Measurements from ENCODE around the gene LMF1.

Gene LMF1

DNA sequence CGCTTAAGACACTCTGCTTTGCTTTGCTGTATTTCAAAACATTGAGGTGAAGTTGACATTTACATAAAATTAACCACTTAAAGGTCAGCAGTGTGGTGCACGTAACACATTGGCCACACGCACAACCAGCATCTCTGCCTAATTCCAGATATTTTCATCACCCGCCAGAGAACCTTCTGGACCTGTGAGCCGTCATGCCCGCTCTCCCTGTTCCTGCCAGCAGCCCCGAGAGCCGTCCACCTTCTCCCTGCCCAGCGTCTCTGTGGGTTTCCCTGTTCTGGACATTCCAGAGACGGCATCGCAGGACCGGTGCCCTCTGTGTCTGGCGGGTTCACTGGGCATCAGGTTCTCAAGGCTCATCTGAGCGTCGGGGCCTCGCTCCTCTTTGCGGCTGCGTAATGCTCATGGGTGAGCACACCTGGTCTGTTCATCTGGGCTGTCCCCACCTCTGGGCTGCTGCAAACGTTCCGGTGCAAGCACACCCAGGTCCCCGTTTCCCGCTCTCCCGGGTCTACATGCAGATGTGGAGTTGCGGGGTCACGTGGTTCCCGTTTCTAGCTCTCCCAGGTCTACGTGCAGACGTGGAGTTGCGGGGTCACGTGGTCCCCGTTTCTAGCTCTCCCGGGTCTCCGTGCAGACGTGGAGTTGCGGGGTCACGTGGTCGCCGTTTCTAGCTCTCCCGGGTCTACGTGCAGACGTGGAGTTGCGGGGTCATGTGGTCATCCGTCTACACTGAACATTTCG is 122.1 kb downstream of the LMF1 start:
- Histone ChIP-seq H3K36me3 (ENCODE audit: insufficient read depth, low read length) (no peaks in the 10 kb centered on the region), H3K27ac (ENCODE audit: low read depth, low read length) (no peak overlapping the region), H3K4me3 (ENCODE audit: low read length) (no peak overlapping the region), H3K9ac (ENCODE audit: low read depth, low read length) (no peak overlapping the region), H3K4me1 (ENCODE audit: insufficient read depth, low read length) (no peaks in the 10 kb centered on the region), H3K9me3 (ENCODE audit: insufficient read depth, low read depth, low read length) (peaks cover 45% of the 10 kb centered on the region), H3K27me3 (ENCODE audit: insufficient read depth, low read length) (no peaks in the 10 kb centered on the region)
- 94% methylated on average over 44 of the region's 44 CpGs for WGBS

DNA sequence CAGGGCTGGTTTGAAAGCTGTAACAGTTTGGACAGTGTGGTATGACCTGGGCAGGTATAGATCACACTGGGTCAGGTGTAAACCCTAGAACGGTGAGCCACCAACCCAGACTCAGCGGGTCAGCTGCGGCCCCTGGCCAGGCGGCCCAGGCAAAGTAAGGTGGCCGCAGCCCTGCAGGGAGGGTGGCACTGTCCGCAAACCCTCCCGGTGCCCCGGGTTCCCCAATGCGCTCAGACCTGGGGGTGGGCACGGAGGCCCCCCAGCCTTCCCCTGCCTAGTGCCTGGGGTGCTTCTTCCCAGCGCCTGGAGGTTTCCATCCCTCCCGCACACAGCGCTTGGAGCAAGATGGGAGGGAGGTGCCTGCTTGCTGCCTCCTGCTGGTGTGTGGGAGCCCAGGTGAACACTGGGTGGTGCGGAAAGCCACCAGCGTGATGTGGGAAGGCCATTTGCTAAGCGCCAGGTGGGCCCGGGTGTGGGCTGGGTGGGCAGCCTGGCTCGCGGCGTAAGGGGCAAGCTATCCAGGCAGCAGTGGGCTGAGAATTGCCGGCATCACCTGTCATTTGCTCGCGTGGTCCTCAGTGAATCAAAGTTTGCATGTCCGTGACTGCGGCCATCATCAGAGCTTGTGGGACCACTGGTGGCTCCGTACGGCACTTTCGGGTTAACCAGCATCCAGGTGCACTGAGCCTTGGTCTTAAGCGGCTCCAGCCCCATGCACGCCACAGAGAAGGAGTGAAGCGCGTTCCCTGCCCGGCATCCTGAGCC is 122.9 kb downstream of the LMF1 start:
- no peak overlapping the region for H3K4me3 ChIP-seq (ENCODE audit: low read length)
- WGBS, result 96% methylated on average over 33 of the region's 33 CpGs

DNA sequence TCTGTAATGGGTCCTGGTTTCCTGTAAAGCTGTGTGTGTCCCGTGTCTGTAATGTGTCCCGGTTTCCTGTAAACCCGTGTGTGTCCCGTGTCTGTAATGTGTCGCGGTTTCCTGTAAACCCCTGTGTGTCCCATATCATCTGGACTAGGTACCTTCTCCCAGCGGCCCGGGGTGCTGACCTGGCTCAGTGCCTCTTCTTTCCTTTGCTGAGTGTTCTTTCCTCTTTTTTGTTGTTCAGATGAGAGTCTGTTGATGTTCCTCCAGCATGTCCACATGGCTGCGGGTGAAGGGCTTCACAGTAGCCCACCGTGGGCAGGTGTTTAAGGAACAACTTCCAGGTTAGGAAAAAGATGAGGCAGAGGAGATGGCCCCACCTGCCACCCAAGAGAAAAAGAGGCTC is 123.6 kb downstream of the LMF1 start:
- Histone ChIP-seq H3K9ac (ENCODE audit: low read depth, low read length) (no peak overlapping the region), H3K9me3 (ENCODE audit: insufficient read depth, low read depth, low read length) (peaks cover 45% of the 10 kb centered on the region), H3K36me3 (ENCODE audit: insufficient read depth, low read length) (no peaks in the 10 kb centered on the region), H3K4me3 (ENCODE audit: low read length) (no peak overlapping the region), H3K4me1 (ENCODE audit: insufficient read depth, low read length) (no peaks in the 10 kb centered on the region), H3K27me3 (ENCODE audit: insufficient read depth, low read length) (no peaks in the 10 kb centered on the region), H3K27ac (ENCODE audit: low read depth, low read length) (no peak overlapping the region)
- WGBS, result 84% methylated on average over 10 of the region's 10 CpGs

More for the DNA sequence above, 122.9 kb downstream of the LMF1 start:
- H3K4me1 ChIP-seq (ENCODE audit: insufficient read depth, low read length), result no peaks in the 10 kb centered on the region
- H3K9ac ChIP-seq (ENCODE audit: low read depth, low read length), result no peak overlapping the region
- no peaks in the 10 kb centered on the region for H3K36me3 ChIP-seq (ENCODE audit: insufficient read depth, low read length)
- H3K27me3 ChIP-seq (ENCODE audit: insufficient read depth, low read length), result no peaks in the 10 kb centered on the region
- H3K9me3 ChIP-seq (ENCODE audit: insufficient read depth, low read depth, low read length), result peaks cover 45% of the 10 kb centered on the region
- H3K27ac ChIP-seq (ENCODE audit: low read depth, low read length), result no peak overlapping the region

DNA sequence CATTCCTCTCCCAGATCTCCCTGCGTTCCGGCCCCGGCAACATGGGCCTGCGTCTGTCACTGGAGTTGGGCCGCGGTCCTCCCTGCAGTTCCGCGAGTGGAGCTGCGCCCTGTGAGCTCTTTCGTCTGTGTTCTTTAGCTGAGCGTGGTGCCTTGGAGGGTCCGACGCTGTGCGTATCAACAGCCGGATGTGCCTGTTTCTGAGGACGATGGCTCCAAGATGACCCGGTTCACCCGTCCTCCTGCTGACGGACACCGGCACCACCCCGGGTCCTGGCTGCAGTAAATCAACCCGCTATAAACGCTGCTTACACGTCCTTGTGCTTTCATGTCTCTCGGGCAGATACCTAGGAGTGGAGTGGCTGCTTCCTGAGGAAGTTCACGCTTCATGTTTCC is 125.4 kb downstream of the LMF1 start:
- Histone ChIP-seq H3K27ac (ENCODE audit: low read depth, low read length) (no peak overlapping the region), H3K9me3 (ENCODE audit: insufficient read depth, low read depth, low read length) (peaks cover 34% of the 10 kb centered on the region), H3K4me3 (ENCODE audit: low read length) (no peak overlapping the region), H3K9ac (ENCODE audit: low read depth, low read length) (no peak overlapping the region), H3K36me3 (ENCODE audit: insufficient read depth, low read length) (no peaks in the 10 kb centered on the region), H3K4me1 (ENCODE audit: insufficient read depth, low read length) (no peaks in the 10 kb centered on the region), H3K27me3 (ENCODE audit: insufficient read depth, low read length) (no peaks in the 10 kb centered on the region)
- 91% methylated on average over 26 of the region's 26 CpGs for WGBS

DNA sequence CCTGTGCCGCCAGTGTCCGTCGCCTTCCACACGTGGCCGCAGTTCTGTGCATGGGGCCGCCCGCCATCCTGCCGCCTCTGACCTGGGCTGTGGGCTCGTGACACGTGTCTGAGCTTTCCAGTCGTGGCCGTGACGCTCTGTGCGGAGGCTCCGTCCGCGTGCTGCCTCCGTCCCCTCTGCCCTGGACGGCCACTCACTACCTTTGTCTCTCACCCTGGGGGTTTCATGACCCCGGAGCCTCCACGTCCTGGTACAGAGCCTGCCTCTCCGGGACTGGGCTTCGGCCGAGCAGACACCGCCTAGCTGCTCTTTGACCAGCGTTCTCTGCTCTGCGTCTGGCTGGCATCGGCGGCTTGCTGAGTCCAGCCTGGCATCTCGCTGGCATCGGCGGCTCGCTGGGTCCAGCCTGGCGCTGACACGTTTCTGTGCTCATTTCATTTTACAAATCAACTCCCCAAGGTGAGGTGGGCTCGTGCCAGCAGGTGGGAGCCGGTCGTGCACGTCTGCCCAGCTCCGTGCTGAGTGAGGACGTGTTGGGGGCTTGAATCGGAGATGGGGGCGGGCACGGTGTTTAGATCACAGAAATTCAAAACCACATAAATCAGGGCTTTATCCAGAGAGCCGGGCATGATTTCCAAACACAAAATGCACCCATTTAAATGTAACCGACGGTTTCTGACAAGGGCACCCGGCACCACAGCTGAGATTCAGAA is 126.0 kb downstream of the LMF1 start:
- Histone ChIP-seq H3K9me3 (ENCODE audit: insufficient read depth, low read depth, low read length) (peaks cover 28% of the 10 kb centered on the region; the same call in 1 of the 2 replicates), H3K4me3 (ENCODE audit: low read length) (no peak overlapping the region), H3K27me3 (ENCODE audit: insufficient read depth, low read length) (no peaks in the 10 kb centered on the region), H3K36me3 (ENCODE audit: insufficient read depth, low read length) (no peaks in the 10 kb centered on the region), H3K9ac (ENCODE audit: low read depth, low read length) (no peak overlapping the region), H3K27ac (ENCODE audit: low read depth, low read length) (no peak overlapping the region), H3K4me1 (ENCODE audit: insufficient read depth, low read length) (no peaks in the 10 kb centered on the region)
- WGBS, result 95% methylated on average over 48 of the region's 48 CpGs

DNA sequence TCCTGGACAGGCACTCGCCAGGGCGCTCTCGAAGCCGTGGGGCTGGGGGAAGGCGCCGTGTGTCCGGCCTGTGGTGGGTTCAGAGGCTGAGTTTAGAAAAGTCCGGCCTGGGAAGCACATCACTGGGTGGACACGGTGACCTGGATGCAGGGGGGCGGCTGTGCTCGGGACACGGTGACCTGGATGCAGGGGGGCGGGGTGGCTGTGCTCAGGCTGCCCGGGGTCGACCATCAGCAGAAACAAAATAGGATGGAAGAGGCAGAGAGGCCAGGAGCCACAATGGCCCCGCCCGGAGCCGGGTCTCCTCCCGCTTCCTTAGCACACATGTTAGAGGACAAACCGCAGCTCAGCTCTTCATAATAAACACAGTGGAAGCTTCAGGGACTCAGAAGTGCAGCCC is 127.0 kb downstream of the LMF1 start:
- no peaks in the 10 kb centered on the region for H3K36me3 ChIP-seq (ENCODE audit: insufficient read depth, low read length)
- H3K4me3 ChIP-seq (ENCODE audit: low read length), result no peak overlapping the region
- 93% methylated on average over 20 of the region's 20 CpGs for WGBS
- no peak overlapping the region for H3K27ac ChIP-seq (ENCODE audit: low read depth, low read length)
- H3K9ac ChIP-seq (ENCODE audit: low read depth, low read length), result no peak overlapping the region
- no peaks in the 10 kb centered on the region for H3K27me3 ChIP-seq (ENCODE audit: insufficient read depth, low read length)
- peaks cover 18% of the 10 kb centered on the region; the same call in 1 of the 2 replicates for H3K9me3 ChIP-seq (ENCODE audit: insufficient read depth, low read depth, low read length)
- no peaks in the 10 kb centered on the region for H3K4me1 ChIP-seq (ENCODE audit: insufficient read depth, low read length)

DNA sequence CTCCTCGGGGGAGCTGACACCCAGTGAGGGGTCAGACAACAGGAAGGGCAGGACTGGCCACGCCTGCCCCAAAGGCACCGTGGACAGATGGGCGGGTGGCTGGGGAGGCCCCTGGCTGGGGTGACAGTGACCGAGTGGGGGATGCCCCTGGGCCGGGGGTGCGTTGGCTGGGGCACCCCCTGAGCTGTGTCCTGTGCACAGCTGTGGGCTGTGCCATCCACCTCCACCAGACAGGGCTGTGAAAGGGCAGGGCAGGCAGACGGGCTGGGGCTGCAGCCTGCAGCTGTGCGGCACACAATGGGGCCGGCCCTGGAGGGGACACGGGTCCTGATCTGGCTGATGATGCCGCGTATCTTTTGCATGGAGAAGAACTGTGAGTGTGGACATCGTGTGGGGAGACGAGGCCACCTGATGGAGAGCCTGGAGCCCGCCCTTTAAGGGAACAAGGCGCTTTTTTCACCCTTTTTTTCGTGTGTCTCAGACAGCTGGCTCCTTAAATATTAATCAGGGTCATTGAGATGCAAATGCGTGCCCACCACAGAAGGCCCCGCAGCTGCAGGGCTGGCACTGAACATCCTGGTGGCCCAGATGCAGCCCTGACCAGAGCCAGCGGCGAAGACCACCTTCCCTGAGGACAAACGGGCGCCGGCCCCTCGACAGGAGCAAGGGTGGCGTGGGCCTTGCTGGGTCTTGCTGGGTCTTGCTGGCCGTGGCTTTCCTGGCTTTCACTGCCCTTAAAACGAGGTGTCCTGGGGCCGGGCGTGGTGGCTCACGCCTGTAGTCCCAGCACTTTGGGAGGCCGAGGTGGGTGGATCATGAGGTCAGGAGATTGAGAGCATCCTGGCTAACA is 127.8 kb downstream of the LMF1 start:
- Histone ChIP-seq H3K27me3 (ENCODE audit: insufficient read depth, low read length) (no peaks in the 10 kb centered on the region), H3K9me3 (ENCODE audit: insufficient read depth, low read depth, low read length) (peaks cover 10% of the 10 kb centered on the region; the same call in 1 of the 2 replicates), H3K4me1 (ENCODE audit: insufficient read depth, low read length) (no peaks in the 10 kb centered on the region), H3K27ac (ENCODE audit: low read depth, low read length) (no peak overlapping the region), H3K4me3 (ENCODE audit: low read length) (no peak overlapping the region), H3K9ac (ENCODE audit: low read depth, low read length) (no peak overlapping the region; the same call in 1 of the 2 replicates), H3K36me3 (ENCODE audit: insufficient read depth, low read length) (no peaks in the 10 kb centered on the region)
- 83% methylated on average over 33 of the region's 33 CpGs for WGBS

DNA sequence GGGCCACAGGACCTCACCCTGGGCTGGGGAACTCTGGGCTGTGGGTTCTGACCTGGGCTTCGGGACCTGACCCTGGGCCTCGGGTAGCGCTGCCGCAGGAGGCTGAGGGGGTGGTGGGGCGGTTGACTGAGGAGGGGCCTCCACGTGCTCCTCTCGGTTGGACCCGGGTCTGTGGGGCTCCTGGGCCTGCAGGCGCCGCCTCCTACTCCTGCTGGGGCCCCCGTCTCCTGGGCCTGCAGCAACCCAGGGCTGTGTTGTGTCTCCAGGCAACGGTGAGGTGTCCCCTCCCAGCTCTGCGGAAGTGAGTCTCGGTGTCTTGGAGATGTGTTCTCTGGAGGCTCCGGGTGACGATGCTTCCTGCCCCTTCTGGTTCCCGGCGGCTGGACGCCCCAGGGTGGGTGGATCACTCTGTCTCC is 128.7 kb downstream of the LMF1 start:
- Histone ChIP-seq H3K4me3 (ENCODE audit: low read length) (no peak overlapping the region), H3K27me3 (ENCODE audit: insufficient read depth, low read length) (no peaks in the 10 kb centered on the region), H3K36me3 (ENCODE audit: insufficient read depth, low read length) (no peaks in the 10 kb centered on the region), H3K9me3 (ENCODE audit: insufficient read depth, low read depth, low read length) (peaks cover 3% of the 10 kb centered on the region; the same call in 1 of the 2 replicates), H3K9ac (ENCODE audit: low read depth, low read length) (no peak overlapping the region), H3K27ac (ENCODE audit: low read depth, low read length) (no peak overlapping the region), H3K4me1 (ENCODE audit: insufficient read depth, low read length) (no peaks in the 10 kb centered on the region)
- WGBS, result 92% methylated on average over 19 of the region's 19 CpGs

DNA sequence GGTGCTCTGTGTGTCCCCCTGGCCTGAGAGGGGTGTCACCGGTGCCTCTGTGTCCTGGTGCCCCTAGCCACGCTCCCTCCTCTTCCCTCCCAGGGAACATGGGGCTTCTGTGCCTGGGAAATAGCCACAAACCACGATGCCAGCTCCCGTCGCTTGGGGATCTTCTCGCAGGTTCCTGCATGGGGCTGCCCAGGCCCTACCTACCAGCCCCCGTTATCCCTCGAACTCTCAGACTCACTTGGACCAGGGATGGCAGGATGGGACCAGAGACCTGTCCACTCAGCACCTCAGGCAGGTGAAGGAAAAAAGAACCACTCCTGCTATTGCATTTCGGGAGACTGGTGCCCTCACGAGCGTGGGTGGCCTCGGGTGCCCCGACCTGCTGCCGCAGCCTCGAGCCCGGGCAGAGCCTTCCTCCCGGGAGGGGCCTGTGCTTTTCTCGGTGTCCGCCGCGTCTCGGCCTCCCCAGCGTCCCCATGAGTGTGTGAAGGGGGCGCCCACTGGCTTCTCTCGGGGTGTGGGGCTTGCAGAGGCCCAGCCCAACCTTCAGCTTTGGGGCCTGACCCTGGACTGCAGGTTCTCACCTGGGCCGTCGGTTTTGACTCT is 129.2 kb downstream of the LMF1 start:
- H3K9ac ChIP-seq (ENCODE audit: low read depth, low read length), result no peak overlapping the region
- H3K27ac ChIP-seq (ENCODE audit: low read depth, low read length), result no peak overlapping the region
- no peaks in the 10 kb centered on the region for H3K4me1 ChIP-seq (ENCODE audit: insufficient read depth, low read length)
- no peak overlapping the region for H3K4me3 ChIP-seq (ENCODE audit: low read length)
- WGBS, result 94% methylated on average over 27 of the region's 27 CpGs
- H3K36me3 ChIP-seq (ENCODE audit: insufficient read depth, low read length), result no peaks in the 10 kb centered on the region
- peaks cover 5% of the 10 kb centered on the region; the same call in 1 of the 2 replicates for H3K9me3 ChIP-seq (ENCODE audit: insufficient read depth, low read depth, low read length)
- no peaks in the 10 kb centered on the region for H3K27me3 ChIP-seq (ENCODE audit: insufficient read depth, low read length)

All from HUES64 (cell line).